GM12878 (cell line): ENCODE measurements around the gene ELOVL5. TPM values are rescaled to one million over a fixed set of nuclear protein-coding genes. Genes with fewer than 3 reads are reported as not detected.
A peak's percentile ranks its signal among the peaks of the same experiment; 100 is the strongest.

ENCODE experiments used
- ATAC-seq: fragments of 200-7000 bp; cut with Tn5 transposase; 3 replicates; pipeline ENCODE4 v1.9.1; 2020; ENCODE audit warnings: mild to moderate bottlenecking, moderate library complexity
- BruUV-seq: library from RNA; stranded (reverse); fragments of 400-500 nt; replicated peaks from 2 replicates; lab custom pipeline; 2021; lab: Mats Ljungman, UMichigan
- CTCF ChIA-PET: fragments of 300-600 bp; sonication (Branson Sonifier 250); formaldehyde crosslinking; extraction: SDS; loops from one replicate; lab custom pipeline; 2021; ENCODE audit warnings: inconsistent platforms; lab: Yijun Ruan, JAX
- POLR2A ChIA-PET: fragments of 350-600 bp; formaldehyde crosslinking; extraction: SDS; loops from one replicate; lab custom pipeline; 2021; ENCODE audit warnings: inconsistent platforms; lab: Charles Lee
- RAD21 ChIA-PET: fragments of 300-600 bp; sonication (Branson Sonifier 250); formaldehyde crosslinking; loops from one replicate; lab custom pipeline; 2023; ENCODE audit warnings: antibody characterized with exemption; ENCODE audit not compliant: unreplicated experiment; lab: Charles Lee
- SMC1A ChIA-PET: fragments of 300-600 bp; sonication (Branson Sonifier 250); formaldehyde crosslinking; loops from one replicate; lab custom pipeline; 2023; ENCODE audit not compliant: unreplicated experiment, uncharacterized antibody; lab: Charles Lee
- DNase-seq: peaks from one replicate; pipeline ENCODE4 v3.0.0-alpha.2; 2011; ENCODE audit warnings: low read depth, low spot score
- FAIRE-seq: peaks from 3 replicates; lab custom pipeline; 2011; peaks lifted over from hg19 to GRCh38; lab: Jason Lieb, UNC
- H2AFZ ChIP-seq: 2 replicates; pipeline ENCODE4 v1.6.0; 2011; ENCODE audit warnings: low read depth, low read length, control low read depth; ENCODE audit not compliant: control insufficient read depth
- H3K27ac ChIP-seq: 2 replicates; pipeline ENCODE4 v1.5.1; 2011; ENCODE audit warnings: control low read depth; ENCODE audit not compliant: control insufficient read depth, insufficient read depth
- H3K27me3 ChIP-seq, 2 experiments: replicated peaks in 1 of 2; 2 replicates each; pipeline versions ENCODE4 v1.6.0 to v1.6.1; 2011; ENCODE audit warnings: low read length in 1 of 2; ENCODE audit not compliant: control insufficient read depth in 2 of 2, insufficient read depth in 2 of 2
- H3K36me3 ChIP-seq, 2 experiments: 2 replicates each; pipeline ENCODE4 v1.5.1; 2011; ENCODE audit warnings: low read length in 1 of 2; ENCODE audit not compliant: control insufficient read depth in 2 of 2, insufficient read depth in 2 of 2
- H3K4me1 ChIP-seq: 2 replicates; pipeline ENCODE4 v1.6.1; 2011; ENCODE audit warnings: mild to moderate bottlenecking, low read length, moderate library complexity, mixed read lengths; ENCODE audit not compliant: control insufficient read depth, insufficient read depth
- H3K4me2 ChIP-seq: 2 replicates; pipeline ENCODE4 v1.6.0; 2011; ENCODE audit warnings: control low read depth; ENCODE audit not compliant: control insufficient read depth, insufficient read depth
- H3K4me3 ChIP-seq: fragments of 200-600 bp; sonication (generic); 2 replicates; pipeline ENCODE4 v1.5.1; 2016
- H3K79me2 ChIP-seq: 2 replicates; pipeline ENCODE4 v1.6.0; 2011; ENCODE audit warnings: low read length; ENCODE audit not compliant: control insufficient read depth, insufficient read depth
- H3K9ac ChIP-seq: 2 replicates; pipeline ENCODE4 v1.8.0; 2011; ENCODE audit warnings: low read length, control low read depth, mixed read lengths; ENCODE audit not compliant: control insufficient read depth, insufficient read depth
- H3K9me3 ChIP-seq: replicated peaks from 3 replicates; pipeline ENCODE4 v1.5.1; 2011; ENCODE audit warnings: mild to moderate bottlenecking, low read length; ENCODE audit not compliant: control insufficient read depth, insufficient read depth
- H4K20me1 ChIP-seq: 2 replicates; pipeline ENCODE4 v1.6.0; 2011; ENCODE audit not compliant: control insufficient read depth, insufficient read depth
- ATF3 ChIP-seq: IDR thresholded peaks from 2 replicates; pipeline ENCODE4 v1.6.1; 2011; ENCODE audit warnings: low read depth, mild to moderate bottlenecking, low read length, moderate library complexity, borderline replicate concordance; ENCODE audit errors: extremely low read depth
- DPF2 ChIP-seq: fragments of 450-650 bp; IDR thresholded peaks from 2 replicates; pipeline ENCODE4 v1.6.1; 2017; ENCODE audit warnings: mild to moderate bottlenecking
- EP300 ChIP-seq, 2 experiments: fragments of 150-350 bp in 1 of 2; IDR thresholded peaks; 2 replicates each; pipeline ENCODE4 v1.6.1; 2011 to 2012; ENCODE audit warnings: low read depth in 2 of 2, low read length in 2 of 2, borderline replicate concordance in 1 of 2, improper control_type of control experiment in 1 of 2, inconsistent platforms in 1 of 2; ENCODE audit not compliant: control insufficient read depth in 1 of 2
- EZH2 ChIP-seq: IDR thresholded peaks from 2 replicates; pipeline ENCODE4 v1.6.1; 2012; ENCODE audit warnings: low read depth, mild to moderate bottlenecking, control low read depth, inconsistent platforms, low read length, borderline replicate concordance; ENCODE audit not compliant: control insufficient read depth
- FOS ChIP-seq: IDR thresholded peaks from 3 replicates; pipeline ENCODE4 v1.6.1; 2011; ENCODE audit warnings: borderline replicate concordance; ENCODE audit not compliant: insufficient read length; ENCODE audit errors: extremely low read depth
- HDAC6 ChIP-seq: fragments of 200-600 bp; sonication (generic); IDR thresholded peaks from one replicate; pipeline ENCODE4 v1.8.0; 2017; ENCODE audit warnings: antibody characterized with exemption; ENCODE audit not compliant: unreplicated experiment
- IKZF1 ChIP-seq: fragments of 450-650 bp; conservative IDR thresholded peaks from 2 replicates; pipeline ENCODE4 v1.6.1; 2017; ENCODE audit warnings: antibody characterized with exemption, mild to moderate bottlenecking
- KLF5 ChIP-seq: fragments of 450-650 bp; IDR thresholded peaks from 2 replicates; pipeline ENCODE4 v1.6.1; 2014; ENCODE audit warnings: mild to moderate bottlenecking; ENCODE audit not compliant: partially characterized antibody
- MAX ChIP-seq: IDR thresholded peaks from 2 replicates; pipeline ENCODE4 v1.6.1; 2012; ENCODE audit warnings: low read depth, low read length, improper control_type of control experiment
- NBN ChIP-seq: fragments of 450-650 bp; IDR thresholded peaks from 2 replicates; pipeline ENCODE4 v1.6.1; 2016
- NFYB ChIP-seq: IDR thresholded peaks from 2 replicates; pipeline ENCODE4 v1.6.1; 2011; ENCODE audit warnings: low read depth, mild to moderate bottlenecking, low read length, improper control_type of control experiment, moderate library complexity; ENCODE audit not compliant: insufficient read depth
- PBX3 ChIP-seq: IDR thresholded peaks from 2 replicates; pipeline ENCODE4 v1.6.1; 2011; ENCODE audit warnings: mild to moderate bottlenecking, low read depth, low read length, moderate library complexity; ENCODE audit not compliant: insufficient replicate concordance
- PKNOX1 ChIP-seq: fragments of 450-650 bp; IDR thresholded peaks from 2 replicates; pipeline ENCODE4 v1.6.1; 2016; ENCODE audit warnings: mild to moderate bottlenecking
- REST ChIP-seq: IDR thresholded peaks from 2 replicates; pipeline ENCODE4 v1.6.1; 2012; ENCODE audit warnings: mild to moderate bottlenecking, low read depth, low read length
- RUNX3 ChIP-seq: IDR thresholded peaks from 2 replicates; pipeline ENCODE4 v1.6.1; 2012; ENCODE audit warnings: low read length, inconsistent platforms
- YY1 ChIP-seq: IDR thresholded peaks from 2 replicates; pipeline ENCODE4 v1.6.1; 2011; ENCODE audit warnings: low read depth, mild to moderate bottlenecking, low read length
- WGBS: methylation state at CpG from one replicate; pipeline ENCODE4 v1.1.6; 2016; ENCODE audit warnings: low lambda C conversion rate; ENCODE audit not compliant: insufficient replicate concordance, insufficient coverage; ENCODE audit errors: missing lambda C conversion rate; 5-methylcytosine and 5-hydroxymethylcytosine counted together
- in situ Hi-C: fragments of 300-500 bp; cut with MboI; formaldehyde crosslinking; loops from 9 replicates; pipeline ENCODE4 v1.14.3; 2018; ENCODE audit warnings: mixed read lengths
- intact Hi-C: fragments of 100-400 bp; cut with micrococcal nuclease; formaldehyde crosslinking; loops from one replicate; pipeline ENCODE4 v1.14.2; 2022; ENCODE audit not compliant: unreplicated experiment
- polyA plus RNA-seq, 11 experiments: library from polyadenylated mRNA; depleted of rRNA in 4 of 11; unstranded in 6 of 11; stranded (reverse) in 5 of 11; fragments of >200 nt; fragmentation: Nextera tagmentation in 4 of 11; fragmentation: Illumina TruSeq in 1 of 11; extraction: Ambion mirVana in 4 of 11; extraction: Trizol in 1 of 11; gene quantifications; 1 replicate in 1 of 11; 2 replicates in 10 of 11; pipeline versions ENCODE4 v1.2.1 to v1.2.3, GENCODE V29; 2011 to 2016; ENCODE audit warnings: inconsistent platforms in 2 of 11, missing spikeins in 2 of 11, low read depth in 1 of 11
- total RNA-seq, 4 experiments: library from RNA; depleted of rRNA in 3 of 4; stranded (reverse); fragments of >200 nt in 3 of 4; fragmentation: Illumina TruSeq in 1 of 4; extraction: Trizol in 1 of 4; gene quantifications; 2 replicates each; pipeline versions ENCODE4 v1.2.1 to v1.2.3, GENCODE V29; 2013 to 2021

The ELOVL5 gene
- total and polyA plus RNA-seq, 10 of the 15 experiments (the other 5 are each of a cell fraction or from before 2014, with no cell fraction given), result 156 to 241 (median 196) TPM

GRCh38 chr6:53344969-53345368 lies 3.8 kb downstream of the ELOVL5 start (continued):
- peak; percentile 91 for TF ChIP-seq PKNOX1
- peak; percentile 77 for TF ChIP-seq YY1
- TF ChIP-seq HDAC6, result no peak
- TF ChIP-seq DPF2, result no peak
- TF ChIP-seq ATF3, result no peak
- peak; percentile 77 for TF ChIP-seq PBX3

DNA sequence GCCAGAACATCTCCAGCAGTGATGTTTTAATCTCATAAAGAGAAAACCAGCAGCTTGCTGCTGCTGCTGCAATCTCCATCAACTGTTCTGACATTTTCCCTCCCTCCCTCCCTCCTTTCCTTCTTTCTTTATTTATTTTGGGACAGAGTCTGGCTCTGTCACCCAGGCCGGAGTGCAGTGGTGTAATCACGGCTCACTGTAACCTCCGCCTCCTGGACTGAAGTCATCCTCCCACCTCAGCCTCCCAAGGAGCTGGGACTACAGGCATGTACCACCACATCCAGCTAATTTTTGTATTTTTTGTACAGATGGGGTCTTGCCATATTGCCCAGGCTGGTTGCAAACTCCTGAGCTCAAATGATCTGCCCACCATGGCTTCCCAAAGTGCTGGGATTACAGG lies 5.7 kb downstream of the ELOVL5 start:
- no peak overlapping the region for H3K9ac ChIP-seq
- in situ Hi-C loops, result no loop called here
- no peaks in the 10 kb centered on the region for H3K27me3 ChIP-seq
- ChIA-PET SMC1A (interaction anchor here (0.6 to 9.3 kb wide), 21 partner anchors 5 to 171 kb away, joined by 3 to 91 read pairs (median 6); no protein-coding TSS in a partner anchor), RAD21 (interaction anchor here (1.2 to 7.0 kb wide), 7 partner anchors 13 to 87 kb away, joined by 3 to 58 read pairs (median 7); no protein-coding TSS in a partner anchor), CTCF (interaction anchor here (0.9 to 2.2 kb wide), 5 partner anchors 18 to 86 kb away, joined by 3 to 17 read pairs (median 5); no protein-coding TSS in a partner anchor), POLR2A (interaction anchor here (1.0 to 2.7 kb wide), 6 partner anchors 7 to 81 kb away, joined by 3 to 32 read pairs (median 3); no protein-coding TSS in a partner anchor)
- H3K9me3 ChIP-seq, result no peaks in the 10 kb centered on the region; the same call in 2 of the 3 replicates
- no peak overlapping the region for H2AFZ ChIP-seq
- H3K4me1 ChIP-seq, result peaks cover 22% of the 10 kb centered on the region
- BruUV-seq, result no TSS peak
- peak overlapping the region; percentile 67; the same call in 1 of the 2 replicates for H3K4me2 ChIP-seq
- no peak for DNase-seq
- no peak overlapping the region for H3K4me3 ChIP-seq
- no peak for ATAC-seq
- 100% methylated on average over 3 of the region's 3 CpGs for WGBS
- no peak overlapping the region for H3K27ac ChIP-seq
- no peak for FAIRE-seq
- TF ChIP-seq NFYB (no peak), HDAC6 (no peak), MAX (no peak), RUNX3 (no peak), EZH2 (no peak), EP300 (IDR thresholded peaks at IDR 0.05; ENCODE audit: borderline replicate concordance in 1 of 2, control insufficient read depth in 1 of 2, low read depth in 2 of 2, low read length in 2 of 2) (no peak), FOS (no peak), NBN (no peak), IKZF1 (no peak), KLF5 (no peak), REST (no peak)
- no peaks in the 10 kb centered on the region for H4K20me1 ChIP-seq
- intact Hi-C loops, result no loop called here
- H3K79me2 ChIP-seq, result peaks cover 97% of the 10 kb centered on the region
- 0 out of 4 replicates have a peak, but pooled peaks cover 0 to 2% of the 10 kb centered on the region in 2 experiments for H3K36me3 ChIP-seq
